Stimulated activated CD4-positive, alpha-beta T cell treated with anti-CD3 and anti-CD28 coated beads, Interleukin-1b, Interleukin-23, amount 100 ng/mL, for 4 hours (primary cell): ENCODE results near the gene BRI3.
A peak's percentile ranks its signal among the peaks of the same experiment; 100 is the strongest.

ENCODE experiments used
- DNase-seq, 2 donors: peaks; one replicate each; pipeline ENCODE4 v3.0.0-alpha.2; 2020; ENCODE audit warnings: low read depth in 2 of 2

BRI3 gene

DNA sequence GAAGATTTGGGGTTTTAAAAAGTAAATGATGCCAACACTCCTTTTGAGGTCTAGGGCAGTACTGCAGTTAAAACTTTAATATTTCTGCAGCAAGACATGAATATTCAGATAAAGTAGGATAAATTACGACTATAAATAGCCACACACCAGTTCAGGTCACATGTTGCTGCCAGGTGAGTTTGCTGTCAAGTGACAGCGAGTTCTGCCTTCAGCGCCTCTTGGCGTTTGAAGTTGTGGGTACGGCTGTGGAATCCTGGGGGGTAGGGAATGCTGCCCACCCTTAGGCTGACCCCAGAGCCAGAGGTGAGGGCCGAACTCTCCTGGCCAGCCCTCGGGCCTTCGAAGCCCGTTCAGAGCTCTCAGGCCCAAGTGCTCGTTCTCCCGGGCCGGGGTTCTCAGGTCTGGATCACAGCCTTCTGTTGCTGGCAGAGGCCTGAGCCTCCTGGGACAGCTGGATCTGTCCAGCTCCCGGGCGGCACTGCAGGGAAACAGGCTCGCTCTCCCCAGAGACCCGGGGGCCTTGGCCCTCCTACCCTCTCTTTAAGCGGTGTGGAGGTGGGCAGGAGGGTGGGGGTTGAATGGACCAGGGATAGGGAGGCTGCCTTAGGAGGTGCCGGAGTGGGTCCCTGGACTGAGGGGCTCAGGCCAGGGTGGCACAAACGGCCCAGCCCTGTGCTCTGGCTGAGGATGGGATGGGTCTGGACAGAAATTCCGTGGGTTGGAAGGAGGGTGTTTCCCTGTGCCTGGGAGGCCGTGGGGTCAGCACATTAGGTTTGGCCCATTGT lies 5.4 kb downstream of the BRI3 start:
- no peak for DNase-seq

DNA sequence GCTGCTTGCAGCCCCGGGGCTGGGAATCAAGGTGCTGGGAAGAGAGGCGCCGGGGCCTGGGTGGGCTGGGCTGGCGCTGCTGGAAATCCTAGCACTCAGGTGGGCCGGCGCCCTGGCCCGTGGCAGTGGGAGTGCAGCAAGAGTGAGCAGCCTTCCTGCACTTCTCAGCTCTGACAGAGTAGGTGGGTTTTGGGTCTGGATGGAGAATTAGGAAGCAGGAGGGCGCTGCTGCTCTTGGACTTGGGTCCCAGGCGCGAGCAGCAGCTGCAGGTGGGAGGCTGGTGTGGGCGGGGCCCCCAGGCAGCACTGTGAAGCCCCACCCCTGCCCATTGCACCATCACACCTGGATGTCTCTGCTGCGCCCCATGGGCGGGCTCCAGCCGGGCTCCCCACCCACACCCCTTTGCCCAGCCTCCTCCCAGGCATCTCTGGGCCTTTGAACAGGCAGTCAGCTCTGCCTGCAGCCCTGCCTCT lies 6.0 kb downstream of the BRI3 start:
- no peak for DNase-seq

DNA sequence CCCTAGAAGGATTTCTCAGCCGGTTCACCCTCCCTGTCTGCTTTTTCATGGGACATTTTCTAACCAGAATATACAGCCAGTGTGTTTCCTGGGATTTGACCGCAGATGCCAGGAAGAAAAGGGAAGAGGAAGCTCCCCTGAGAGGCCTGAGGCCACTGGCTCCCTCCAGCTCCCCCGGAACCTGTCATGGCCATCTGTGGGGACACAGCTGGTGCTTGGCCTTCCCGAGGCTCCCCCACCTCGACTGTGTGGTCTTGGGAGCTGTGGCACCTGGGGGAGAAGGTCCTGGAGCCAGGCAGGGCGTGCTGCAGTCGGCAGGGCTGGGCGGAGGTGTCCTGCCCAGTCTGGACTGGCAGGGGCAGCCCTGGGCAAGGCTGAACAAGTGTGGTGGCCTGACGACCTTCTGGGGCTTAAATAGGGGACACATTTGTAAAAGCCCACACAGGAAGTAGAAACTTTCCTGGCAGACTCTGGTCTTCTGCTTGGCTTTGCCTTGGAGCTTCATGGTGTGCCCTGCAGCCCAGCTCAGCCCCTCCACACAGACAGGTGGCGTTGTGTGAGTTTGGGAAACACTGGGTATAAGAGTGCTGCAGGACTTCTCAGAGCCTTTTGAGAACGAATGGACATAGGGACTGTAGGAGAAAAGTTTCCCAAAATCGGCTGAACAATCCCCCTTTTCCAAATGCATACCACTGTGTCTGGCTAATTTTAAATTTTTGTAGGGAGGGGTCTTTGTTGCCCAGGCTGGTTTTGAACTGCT lies 6.8 kb downstream of the BRI3 start:
- no peak for DNase-seq

DNA sequence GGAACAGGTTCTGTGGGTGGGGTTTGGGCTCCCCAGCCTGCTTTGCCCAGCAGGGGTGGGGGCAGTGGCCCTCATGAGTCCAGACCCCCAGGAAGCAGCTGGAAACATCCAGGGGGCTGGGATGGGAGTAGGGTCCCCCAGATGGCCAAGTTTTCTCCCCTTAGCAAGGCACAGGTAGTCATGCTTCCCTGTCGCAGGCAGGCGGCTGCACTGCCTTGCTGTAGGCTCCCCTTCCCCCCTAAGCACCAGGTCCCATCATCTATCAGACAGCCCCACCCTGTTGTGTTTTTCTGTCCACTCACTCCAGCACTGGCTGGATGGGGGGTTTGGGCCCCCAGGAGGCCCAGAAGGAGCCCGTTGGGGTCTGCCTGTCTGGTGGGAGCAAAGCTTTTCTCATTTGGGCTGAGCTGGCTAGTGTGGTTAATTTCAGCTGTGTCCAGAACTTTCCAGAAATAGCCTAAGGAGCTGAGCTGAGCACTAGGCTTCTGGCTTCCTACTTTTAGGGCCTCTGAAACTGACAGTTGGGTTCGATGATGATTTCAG lies 7.9 kb downstream of the BRI3 start:
- no peak for DNase-seq

DNA sequence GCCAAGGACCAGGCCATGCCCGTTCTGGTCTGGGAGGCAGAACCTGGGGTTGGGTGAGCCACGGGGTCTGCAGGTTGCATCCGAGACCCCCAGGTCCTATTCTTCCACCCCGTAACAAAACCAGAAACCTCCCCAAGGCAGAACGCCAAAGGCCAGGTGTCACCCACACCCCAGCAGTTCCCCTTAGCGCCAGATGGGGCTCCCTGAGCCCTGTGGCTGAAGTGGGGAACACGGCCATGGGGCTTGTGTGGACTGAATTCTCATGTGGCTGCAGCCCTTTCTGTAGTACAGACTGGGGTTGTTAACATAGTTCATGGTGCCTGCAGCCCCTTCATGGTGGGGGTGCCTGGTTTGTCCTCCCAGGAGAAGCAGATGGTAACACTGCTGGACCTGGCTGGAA lies 10.2 kb downstream of the BRI3 start:
- DNase-seq, result no peak

DNA sequence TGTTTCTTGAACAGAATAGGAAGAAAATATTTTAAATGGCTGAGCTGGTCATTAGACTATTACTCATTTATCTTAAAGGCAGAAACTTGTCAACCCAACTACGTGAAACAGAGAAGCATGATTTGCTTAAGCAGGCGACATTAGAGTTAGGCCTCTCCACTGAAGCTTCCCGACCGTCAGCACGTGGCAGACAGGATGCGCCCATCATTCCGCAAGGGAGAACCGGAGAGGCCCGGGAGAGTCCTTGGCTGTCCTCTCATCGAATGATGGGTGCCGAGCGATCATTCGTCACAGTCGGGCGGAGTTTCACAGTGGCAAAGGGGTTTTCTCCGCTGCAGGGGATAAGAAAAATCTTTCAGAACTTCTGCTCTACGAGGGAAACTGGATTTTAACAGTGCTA lies 11.8 kb downstream of the BRI3 start:
- DNase-seq, result no peak

DNA sequence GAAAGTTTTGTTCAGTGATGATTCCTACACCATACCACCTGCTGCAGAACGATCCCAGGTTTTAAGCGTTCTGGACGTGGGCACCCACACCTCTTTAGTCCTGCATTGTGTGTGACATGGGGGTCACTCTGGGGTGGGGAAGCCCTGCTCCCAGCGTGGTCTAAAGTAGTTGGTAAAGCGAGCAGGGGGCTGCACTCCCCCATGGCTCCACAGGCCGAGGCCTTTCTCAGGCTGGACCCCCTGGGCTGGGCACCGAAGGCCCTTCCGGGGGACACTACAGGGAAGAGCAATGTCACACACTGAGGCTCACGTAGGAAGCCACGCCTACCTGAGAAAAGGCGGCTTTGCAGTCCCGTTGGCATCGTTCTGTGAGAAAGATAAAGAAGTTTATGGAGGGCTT lies 12.3 kb downstream of the BRI3 start:
- no peak for DNase-seq

DNA sequence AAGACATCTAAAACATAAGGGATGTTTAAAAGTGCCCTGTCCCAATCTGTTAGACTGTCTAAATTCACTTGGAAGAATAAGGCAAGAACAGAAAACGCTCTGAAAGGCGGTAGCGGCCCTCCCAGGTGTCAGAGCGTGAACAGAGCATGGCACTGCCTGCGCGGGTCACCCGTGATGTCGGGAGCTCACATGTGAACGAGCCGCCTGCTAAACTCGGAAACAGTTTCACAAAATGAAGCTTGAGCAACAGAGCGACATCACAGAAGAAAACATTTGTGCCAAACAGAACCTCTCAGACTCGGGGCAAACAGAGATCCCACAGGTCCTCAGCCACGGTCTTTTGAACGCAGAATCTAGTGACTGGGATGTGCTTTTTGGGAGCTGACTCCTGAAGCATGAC lies 12.8 kb downstream of the BRI3 start:
- DNase-seq, result no peak

DNA sequence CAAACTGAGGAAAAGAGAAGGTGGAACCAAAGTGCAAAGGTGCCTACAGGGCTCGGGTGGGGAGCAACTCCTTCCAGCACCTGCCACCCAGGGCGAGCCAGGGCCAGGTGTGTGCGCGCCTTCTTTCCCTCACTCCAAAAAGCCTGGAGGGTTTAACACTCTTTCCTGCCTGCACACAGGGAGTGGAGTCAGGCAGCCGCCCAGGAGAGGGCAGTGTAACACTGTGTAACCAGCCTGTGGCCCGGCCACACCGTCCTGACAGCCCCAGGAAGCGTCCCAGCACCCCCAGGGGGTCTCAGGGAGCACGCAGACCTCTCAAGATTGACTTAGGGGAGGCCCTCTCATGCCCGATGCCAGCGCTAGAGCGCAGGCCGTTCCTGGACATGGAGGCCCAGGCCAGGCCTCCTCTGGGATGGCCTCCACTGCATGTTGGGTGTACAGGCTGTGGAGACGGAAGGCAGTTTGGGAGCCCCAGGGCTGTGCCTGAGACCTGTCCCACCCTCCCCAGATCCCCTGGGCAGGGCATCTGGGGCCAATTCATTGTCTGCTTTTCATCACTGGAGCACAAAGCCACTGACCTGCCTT lies 13.4 kb downstream of the BRI3 start:
- peak in 1 of 2 donors; percentile 15 for DNase-seq

DNA sequence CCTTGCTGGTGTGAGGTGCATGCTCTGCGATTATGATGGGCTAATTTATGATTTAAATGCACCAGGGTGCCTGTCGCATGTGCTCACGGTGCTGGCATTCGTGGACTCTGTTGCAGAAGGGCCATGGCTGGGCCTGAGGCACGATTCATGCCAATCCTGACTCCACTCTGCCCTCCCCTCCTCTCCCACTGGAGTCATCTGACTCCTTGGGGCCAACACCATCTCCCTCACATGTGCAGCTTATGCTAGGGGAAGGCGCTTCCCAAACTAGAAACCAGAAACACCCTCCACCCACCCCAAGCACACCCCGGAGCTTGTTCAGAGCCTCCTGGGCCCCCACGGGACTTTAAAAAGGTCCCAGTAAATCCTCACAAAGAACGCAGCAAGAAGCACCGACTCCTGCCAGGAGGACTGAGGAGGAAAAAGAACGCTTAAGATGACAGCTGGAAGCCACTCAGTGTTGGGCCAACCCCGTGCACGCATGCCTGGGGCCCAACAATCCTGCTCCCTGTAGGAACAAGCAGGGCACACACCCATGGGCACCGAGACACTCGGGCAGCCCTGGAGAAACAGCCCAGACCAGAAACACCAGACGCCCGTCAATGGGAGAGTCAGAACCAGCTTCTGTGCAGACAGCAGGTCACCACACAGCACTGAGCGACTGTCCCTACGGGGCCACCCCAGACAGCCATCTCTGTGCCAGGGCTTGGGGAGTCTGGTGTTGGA lies 14.1 kb downstream of the BRI3 start:
- DNase-seq, result no peak

DNA sequence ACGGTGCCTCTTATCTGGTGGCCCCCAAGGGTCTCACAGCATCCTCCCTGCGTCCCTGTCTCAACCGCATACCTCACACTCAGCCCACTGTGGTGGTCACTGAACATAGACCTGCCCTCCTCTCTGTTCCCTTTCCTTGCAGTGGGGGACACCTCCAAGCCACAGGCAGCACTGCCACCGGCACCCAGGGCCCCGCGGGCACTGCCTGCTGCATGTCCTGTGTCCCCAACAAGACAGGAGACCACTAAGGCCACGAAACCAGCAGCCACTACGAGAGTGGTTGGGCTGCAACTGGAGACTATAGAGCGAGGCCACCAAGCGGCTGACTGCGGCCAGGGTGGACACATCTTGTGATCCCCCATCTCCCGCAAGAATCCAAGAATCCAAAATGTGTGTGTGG lies 15.3 kb downstream of the BRI3 start:
- DNase-seq, result no peak

DNA sequence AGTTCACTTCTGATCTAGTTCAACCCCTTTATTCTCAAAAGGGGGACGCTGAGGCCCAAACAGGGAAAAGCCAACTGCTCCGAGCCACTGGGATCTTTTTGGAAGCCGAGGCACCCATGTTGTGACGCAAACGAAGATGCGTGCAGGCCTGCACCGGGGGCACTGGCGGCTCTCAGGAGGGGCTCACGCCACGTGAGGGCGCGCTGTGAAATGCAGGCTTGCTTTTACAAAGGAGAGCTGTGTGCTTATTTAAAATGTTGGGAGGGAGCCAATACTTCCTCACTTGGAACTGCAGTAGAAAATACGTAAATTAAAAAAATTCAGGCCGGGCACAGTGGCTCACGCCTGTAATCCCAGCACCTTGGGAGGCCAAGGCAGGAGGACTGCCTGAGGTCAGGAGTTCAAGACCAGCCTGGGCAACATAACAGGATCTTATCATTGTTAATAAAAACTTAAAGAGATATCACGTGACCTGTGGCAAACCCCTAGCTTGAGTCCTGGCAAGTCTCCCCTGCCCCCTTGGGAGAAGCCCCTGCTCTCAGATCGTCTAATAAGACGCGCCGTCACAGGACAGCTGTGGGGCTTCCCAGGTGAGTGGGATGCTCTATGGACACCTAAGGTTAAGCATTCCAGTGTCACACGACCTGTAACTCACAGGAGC lies 16.3 kb downstream of the BRI3 start:
- DNase-seq, result no peak

DNA sequence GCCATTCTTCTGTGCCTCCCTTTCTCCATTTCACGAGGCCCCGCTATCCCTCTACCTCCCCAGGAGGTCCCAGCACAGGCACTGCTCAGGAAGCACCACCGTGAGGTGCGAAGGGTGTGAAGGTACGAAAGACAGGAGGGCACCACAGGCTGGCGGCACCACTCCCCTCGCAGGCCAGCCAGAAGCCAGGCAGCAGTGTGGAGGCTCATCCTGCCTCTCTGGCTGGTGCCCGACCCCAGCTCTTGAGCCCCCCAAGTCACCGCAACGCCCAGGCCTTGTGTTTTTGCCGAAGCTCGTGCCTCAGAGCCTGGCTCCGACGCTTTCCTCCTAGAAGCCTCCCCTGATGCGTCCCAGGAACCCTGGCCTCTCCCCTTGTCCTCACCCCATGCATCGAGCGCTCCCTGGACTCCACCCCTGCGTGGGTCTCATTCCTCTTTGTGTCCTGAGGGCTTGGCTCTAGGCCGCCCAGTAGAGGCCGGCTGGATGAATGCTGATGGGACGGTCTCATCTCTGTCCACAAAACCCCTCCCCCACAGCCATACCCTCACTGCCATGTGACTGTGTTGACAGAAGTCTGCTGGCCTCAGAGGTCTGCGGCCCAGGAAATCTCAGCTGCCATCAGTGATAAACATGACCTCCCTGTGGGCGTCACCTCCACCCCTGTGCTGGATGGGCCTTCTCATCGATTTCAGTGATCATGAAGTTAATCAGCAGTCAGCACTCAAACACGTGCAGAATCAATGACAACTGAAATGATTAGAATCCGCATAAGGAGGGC lies 19.3 kb downstream of the BRI3 start:
- no peak for DNase-seq

DNA sequence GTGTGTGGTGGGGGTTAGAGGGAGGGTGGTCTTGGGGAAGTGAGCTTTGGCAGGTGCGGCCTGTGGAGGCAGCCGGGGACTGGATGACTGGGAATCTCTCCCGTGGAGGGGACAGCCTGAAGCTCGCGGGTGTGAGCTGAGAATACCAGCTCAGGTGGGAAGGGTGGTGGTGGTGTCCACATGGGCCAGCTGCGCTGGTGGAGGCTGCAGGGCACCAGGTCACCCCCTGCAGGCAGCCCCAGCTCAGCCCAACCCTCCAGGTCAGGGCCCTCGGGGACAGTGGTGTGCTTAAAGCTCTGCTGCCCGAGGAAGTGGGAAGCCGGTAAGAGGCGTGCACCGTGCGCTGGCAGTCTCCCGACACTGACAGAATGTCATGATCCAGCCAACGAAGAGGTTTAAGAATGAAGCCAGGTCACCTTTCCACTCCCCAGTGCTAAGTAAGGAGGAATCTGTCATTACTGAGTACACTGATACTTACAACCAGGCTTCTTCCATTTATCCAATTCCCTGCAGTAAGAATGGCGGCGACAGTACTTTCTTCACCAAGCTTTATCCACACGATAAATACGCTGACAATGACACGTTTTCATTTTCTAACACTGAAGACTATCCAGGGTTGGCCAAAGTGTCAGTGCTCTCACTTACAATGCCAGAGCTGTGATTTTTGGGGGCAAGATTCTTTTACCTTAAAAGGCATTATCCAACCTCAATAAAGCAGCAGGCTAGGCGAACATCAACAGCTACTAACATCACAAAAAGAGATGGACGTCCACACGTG lies 20.4 kb downstream of the BRI3 start:
- no peak for DNase-seq

DNA sequence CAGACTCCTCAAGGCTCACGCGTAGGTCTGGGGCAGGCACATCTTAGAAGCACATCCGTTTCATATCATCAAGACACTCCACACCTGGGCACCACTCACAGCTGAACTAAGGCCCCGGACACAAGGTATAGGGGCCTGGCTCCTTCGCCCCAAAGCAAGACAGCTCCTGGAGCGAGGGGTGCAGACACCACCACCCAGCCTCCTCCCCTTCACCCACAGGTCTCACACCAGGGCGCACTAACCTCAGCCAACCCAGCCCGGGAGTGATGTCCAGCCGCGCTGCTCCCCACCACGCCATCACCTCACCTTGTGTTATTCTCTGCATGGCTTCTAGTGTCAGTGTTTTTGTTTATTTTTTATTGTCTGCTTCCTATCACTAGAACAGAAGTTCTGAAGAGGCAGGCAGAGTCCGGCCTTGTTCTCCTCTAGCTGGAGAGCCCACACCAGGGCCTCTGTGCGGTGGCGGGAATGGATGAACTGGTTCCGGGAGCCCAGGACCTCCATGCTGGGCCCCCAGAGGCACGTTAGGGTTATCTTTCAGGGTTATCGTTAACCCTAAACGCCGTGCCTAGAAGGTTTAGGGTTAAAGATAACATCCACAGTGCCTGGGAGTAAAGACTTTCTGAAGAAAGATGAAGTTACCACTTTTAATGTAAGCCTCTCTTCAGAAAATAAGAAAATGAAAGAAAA lies 21.8 kb downstream of the BRI3 start:
- no peak for DNase-seq

DNA sequence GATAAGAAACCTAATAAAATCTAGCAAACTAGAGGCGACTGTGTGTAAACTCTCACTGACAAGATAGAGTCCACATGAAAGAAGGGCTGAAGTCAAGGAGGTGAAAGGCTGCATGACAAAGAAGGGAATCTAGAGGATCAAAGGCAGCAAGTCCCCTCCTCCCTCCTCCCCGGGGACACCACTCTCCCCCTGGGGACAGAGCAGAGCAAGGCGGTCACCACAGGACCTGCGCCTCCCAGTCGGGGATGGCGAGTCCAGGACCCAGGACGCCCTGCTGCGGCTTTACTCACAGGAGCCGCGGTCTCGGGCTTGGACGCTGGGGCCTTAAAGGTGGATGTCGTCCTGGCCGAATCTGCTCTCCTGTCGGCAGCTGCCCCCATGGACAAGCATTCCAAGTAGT lies 22.4 kb downstream of the BRI3 start:
- no peak for DNase-seq

DNA sequence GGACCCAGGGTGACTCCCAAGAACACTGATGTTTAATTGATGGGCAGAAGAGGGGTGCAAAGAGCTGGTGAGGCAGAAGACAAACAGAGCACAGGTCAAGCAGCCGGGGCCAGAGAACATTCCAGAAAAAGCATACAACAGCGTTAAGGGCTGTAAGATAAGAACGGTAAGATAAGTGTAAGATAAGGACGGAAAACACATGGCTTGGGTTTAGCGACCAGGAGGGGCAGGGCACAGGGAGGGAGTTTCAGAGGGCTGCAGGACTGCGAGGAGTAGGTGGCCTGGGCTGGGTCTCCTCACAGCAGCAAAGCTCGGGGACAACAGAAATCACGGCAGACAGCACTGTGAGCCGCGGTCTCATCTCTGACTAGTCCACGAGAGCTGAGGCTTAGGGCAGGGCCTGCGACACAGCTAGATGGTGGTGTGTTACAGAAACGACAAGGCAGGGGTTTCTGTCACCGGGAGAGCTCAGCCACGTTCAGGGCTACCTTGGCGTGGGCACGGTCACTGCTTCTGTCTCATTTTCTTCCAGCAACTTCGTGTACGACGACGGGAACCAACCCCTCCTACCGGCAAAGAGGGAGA lies 24.6 kb downstream of the BRI3 start:
- DNase-seq, result no peak

DNA sequence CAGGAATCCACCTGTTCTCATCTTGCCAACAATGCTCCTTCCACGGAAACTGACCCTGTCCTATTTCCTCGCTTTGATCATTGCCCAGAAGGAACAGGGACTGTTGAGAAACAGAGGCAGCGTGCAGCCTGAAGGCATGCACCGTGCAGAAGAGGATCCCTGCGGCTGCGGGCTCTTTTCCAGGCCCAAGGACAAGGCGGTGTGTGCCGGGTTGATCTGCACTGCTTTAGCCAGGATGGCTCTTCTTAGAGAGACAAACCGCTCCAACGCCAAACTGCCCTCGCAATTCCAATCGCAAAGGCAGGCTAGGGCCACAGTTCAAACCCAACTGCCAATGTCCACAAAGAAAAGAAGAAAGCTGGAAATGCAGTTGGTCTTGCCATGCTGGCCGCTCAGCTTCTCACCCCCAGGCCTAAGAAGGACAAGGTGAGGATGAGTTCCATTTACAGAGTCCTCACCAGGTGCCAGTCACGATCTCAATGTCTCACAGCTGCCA lies 26.5 kb downstream of the BRI3 start:
- DNase-seq, result no peak

DNA sequence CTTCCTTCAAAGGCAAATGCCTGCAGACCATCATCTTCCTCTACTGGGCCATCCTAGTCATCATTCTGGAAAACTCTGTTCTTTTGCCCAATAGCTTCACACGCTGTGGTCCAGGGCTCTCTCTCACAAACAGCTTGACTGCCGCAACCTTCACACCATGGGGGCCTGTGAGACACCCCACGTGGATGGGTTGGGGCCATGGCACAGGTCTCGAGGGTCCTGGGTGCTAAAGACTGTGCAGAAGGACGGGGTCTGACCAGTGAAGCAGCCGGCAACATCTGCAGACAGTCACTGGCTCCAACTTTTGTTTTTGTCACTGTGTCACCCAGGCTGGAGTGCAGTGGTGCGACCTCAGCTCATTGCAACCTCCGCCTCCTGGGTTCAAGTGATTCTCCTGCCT lies 28.1 kb downstream of the BRI3 start:
- no peak for DNase-seq
